GM12878 (cell line): ENCODE results near the gene ZSWIM7. TPM values are rescaled to one million over a fixed set of nuclear protein-coding genes. Genes with fewer than 3 reads are reported as not detected.
A peak's percentile ranks its signal among the peaks of the same experiment; 100 is the strongest.

Experiments used
- ATAC-seq: fragments of 200-7000 bp; cut with Tn5 transposase; 3 replicates; pipeline ENCODE4 v1.9.1; 2020; ENCODE audit warnings: mild to moderate bottlenecking, moderate library complexity
- BruUV-seq: library from RNA; stranded (reverse); fragments of 400-500 nt; replicated peaks from 2 replicates; lab custom pipeline; 2021; lab: Mats Ljungman, UMichigan
- CTCF ChIA-PET: fragments of 300-600 bp; sonication (Branson Sonifier 250); formaldehyde crosslinking; extraction: SDS; loops from one replicate; lab custom pipeline; 2021; ENCODE audit warnings: inconsistent platforms; lab: Yijun Ruan, JAX
- POLR2A ChIA-PET: fragments of 350-600 bp; formaldehyde crosslinking; extraction: SDS; loops from one replicate; lab custom pipeline; 2021; ENCODE audit warnings: inconsistent platforms; lab: Charles Lee
- RAD21 ChIA-PET: fragments of 300-600 bp; sonication (Branson Sonifier 250); formaldehyde crosslinking; loops from one replicate; lab custom pipeline; 2023; ENCODE audit warnings: antibody characterized with exemption; ENCODE audit not compliant: unreplicated experiment; lab: Charles Lee
- SMC1A ChIA-PET: fragments of 300-600 bp; sonication (Branson Sonifier 250); formaldehyde crosslinking; loops from one replicate; lab custom pipeline; 2023; ENCODE audit not compliant: unreplicated experiment, uncharacterized antibody; lab: Charles Lee
- DNase-seq: peaks from one replicate; pipeline ENCODE4 v3.0.0-alpha.2; 2011; ENCODE audit warnings: low read depth, low spot score
- FAIRE-seq: peaks from 3 replicates; lab custom pipeline; 2011; peaks lifted over from hg19 to GRCh38; lab: Jason Lieb, UNC
- H2AFZ ChIP-seq: 2 replicates; pipeline ENCODE4 v1.6.0; 2011; ENCODE audit warnings: low read depth, low read length, control low read depth; ENCODE audit not compliant: control insufficient read depth
- H3K27ac ChIP-seq: 2 replicates; pipeline ENCODE4 v1.5.1; 2011; ENCODE audit warnings: control low read depth; ENCODE audit not compliant: control insufficient read depth, insufficient read depth
- H3K27me3 ChIP-seq, 2 experiments: replicated peaks in 1 of 2; 2 replicates each; pipeline versions ENCODE4 v1.6.0 to v1.6.1; 2011; ENCODE audit warnings: low read length in 1 of 2; ENCODE audit not compliant: control insufficient read depth in 2 of 2, insufficient read depth in 2 of 2
- H3K36me3 ChIP-seq, 2 experiments: 2 replicates each; pipeline ENCODE4 v1.5.1; 2011; ENCODE audit warnings: low read length in 1 of 2; ENCODE audit not compliant: control insufficient read depth in 2 of 2, insufficient read depth in 2 of 2
- H3K4me1 ChIP-seq: 2 replicates; pipeline ENCODE4 v1.6.1; 2011; ENCODE audit warnings: mild to moderate bottlenecking, low read length, moderate library complexity, mixed read lengths; ENCODE audit not compliant: control insufficient read depth, insufficient read depth
- H3K4me2 ChIP-seq: 2 replicates; pipeline ENCODE4 v1.6.0; 2011; ENCODE audit warnings: control low read depth; ENCODE audit not compliant: control insufficient read depth, insufficient read depth
- H3K4me3 ChIP-seq: fragments of 200-600 bp; sonication (generic); 2 replicates; pipeline ENCODE4 v1.5.1; 2016
- H3K79me2 ChIP-seq: 2 replicates; pipeline ENCODE4 v1.6.0; 2011; ENCODE audit warnings: low read length; ENCODE audit not compliant: control insufficient read depth, insufficient read depth
- H3K9ac ChIP-seq: 2 replicates; pipeline ENCODE4 v1.8.0; 2011; ENCODE audit warnings: low read length, control low read depth, mixed read lengths; ENCODE audit not compliant: control insufficient read depth, insufficient read depth
- H3K9me3 ChIP-seq: replicated peaks from 3 replicates; pipeline ENCODE4 v1.5.1; 2011; ENCODE audit warnings: mild to moderate bottlenecking, low read length; ENCODE audit not compliant: control insufficient read depth, insufficient read depth
- H4K20me1 ChIP-seq: 2 replicates; pipeline ENCODE4 v1.6.0; 2011; ENCODE audit not compliant: control insufficient read depth, insufficient read depth
- BACH1 ChIP-seq: fragments of 450-650 bp; IDR thresholded peaks from 2 replicates; pipeline ENCODE4 v1.6.1; 2017; ENCODE audit warnings: mild to moderate bottlenecking, borderline replicate concordance
- CHD1 ChIP-seq: IDR thresholded peaks from 2 replicates; pipeline ENCODE4 v1.6.1; 2012; ENCODE audit warnings: low read depth, low read length, improper control_type of control experiment
- GATAD2B ChIP-seq: fragments of 450-650 bp; conservative IDR thresholded peaks from 2 replicates; pipeline ENCODE4 v1.6.1; 2017; ENCODE audit warnings: low read depth, mild to moderate bottlenecking, moderate library complexity
- MEF2A ChIP-seq: IDR thresholded peaks from 2 replicates; pipeline ENCODE4 v1.6.1; 2011; ENCODE audit warnings: low read depth, mild to moderate bottlenecking, low read length, moderate library complexity; ENCODE audit not compliant: insufficient read depth
- MTA2 ChIP-seq: fragments of 450-650 bp; IDR thresholded peaks from 2 replicates; pipeline ENCODE4 v1.6.1; 2016; ENCODE audit warnings: low read depth, mild to moderate bottlenecking, moderate library complexity
- RCOR1 ChIP-seq: conservative IDR thresholded peaks from 2 replicates; pipeline ENCODE4 v1.6.1; 2012; ENCODE audit warnings: low read depth, low read length, improper control_type of control experiment
- TAF1 ChIP-seq: IDR thresholded peaks from 2 replicates; pipeline ENCODE4 v1.6.1; 2011; ENCODE audit warnings: mild to moderate bottlenecking, low read depth, low read length, borderline replicate concordance
- TCF12 ChIP-seq: IDR thresholded peaks from 2 replicates; pipeline ENCODE4 v1.6.1; 2011; ENCODE audit warnings: low read depth, mild to moderate bottlenecking, low read length
- WGBS: methylation state at CpG from one replicate; pipeline ENCODE4 v1.1.6; 2016; ENCODE audit warnings: low lambda C conversion rate; ENCODE audit not compliant: insufficient replicate concordance, insufficient coverage; ENCODE audit errors: missing lambda C conversion rate; 5-methylcytosine and 5-hydroxymethylcytosine counted together
- in situ Hi-C: fragments of 300-500 bp; cut with MboI; formaldehyde crosslinking; loops from 9 replicates; pipeline ENCODE4 v1.14.3; 2018; ENCODE audit warnings: mixed read lengths
- intact Hi-C: fragments of 100-400 bp; cut with micrococcal nuclease; formaldehyde crosslinking; loops from one replicate; pipeline ENCODE4 v1.14.2; 2022; ENCODE audit not compliant: unreplicated experiment
- polyA plus RNA-seq, 11 experiments: library from polyadenylated mRNA; depleted of rRNA in 4 of 11; unstranded in 6 of 11; stranded (reverse) in 5 of 11; fragments of >200 nt; fragmentation: Nextera tagmentation in 4 of 11; fragmentation: Illumina TruSeq in 1 of 11; extraction: Ambion mirVana in 4 of 11; extraction: Trizol in 1 of 11; gene quantifications; 1 replicate in 1 of 11; 2 replicates in 10 of 11; pipeline versions ENCODE4 v1.2.1 to v1.2.3, GENCODE V29; 2011 to 2016; ENCODE audit warnings: inconsistent platforms in 2 of 11, missing spikeins in 2 of 11, low read depth in 1 of 11
- total RNA-seq, 4 experiments: library from RNA; depleted of rRNA in 3 of 4; stranded (reverse); fragments of >200 nt in 3 of 4; fragmentation: Illumina TruSeq in 1 of 4; extraction: Trizol in 1 of 4; gene quantifications; 2 replicates each; pipeline versions ENCODE4 v1.2.1 to v1.2.3, GENCODE V29; 2013 to 2021
- TF ChIP-seq, protein P1 (sequence below): fragments of 450-650 bp; IDR thresholded peaks from 2 replicates; pipeline ENCODE4 v1.6.1; 2018; ENCODE audit warnings: borderline replicate concordance, mild to moderate bottlenecking; ENCODE audit not compliant: partially characterized antibody
- TF ChIP-seq, protein P2 (sequence below): fragments of 450-650 bp; formaldehyde crosslinking; IDR thresholded peaks from 2 replicates; pipeline ENCODE4 v1.5.0; 2022; ENCODE audit warnings: mild to moderate bottlenecking, missing genetic modification characterization
- TF ChIP-seq, protein P3 (sequence below): fragments of 450-650 bp; IDR thresholded peaks from 2 replicates; pipeline ENCODE4 v1.6.1; 2016; ENCODE audit warnings: mild to moderate bottlenecking, moderate library complexity, borderline replicate concordance

The ZSWIM7 gene
- total and polyA plus RNA-seq, 10 of the 15 experiments (the other 5 are each of a cell fraction or from before 2014, with no cell fraction given) = 7.0 to 26.6 (median 9.9) TPM

DNA sequence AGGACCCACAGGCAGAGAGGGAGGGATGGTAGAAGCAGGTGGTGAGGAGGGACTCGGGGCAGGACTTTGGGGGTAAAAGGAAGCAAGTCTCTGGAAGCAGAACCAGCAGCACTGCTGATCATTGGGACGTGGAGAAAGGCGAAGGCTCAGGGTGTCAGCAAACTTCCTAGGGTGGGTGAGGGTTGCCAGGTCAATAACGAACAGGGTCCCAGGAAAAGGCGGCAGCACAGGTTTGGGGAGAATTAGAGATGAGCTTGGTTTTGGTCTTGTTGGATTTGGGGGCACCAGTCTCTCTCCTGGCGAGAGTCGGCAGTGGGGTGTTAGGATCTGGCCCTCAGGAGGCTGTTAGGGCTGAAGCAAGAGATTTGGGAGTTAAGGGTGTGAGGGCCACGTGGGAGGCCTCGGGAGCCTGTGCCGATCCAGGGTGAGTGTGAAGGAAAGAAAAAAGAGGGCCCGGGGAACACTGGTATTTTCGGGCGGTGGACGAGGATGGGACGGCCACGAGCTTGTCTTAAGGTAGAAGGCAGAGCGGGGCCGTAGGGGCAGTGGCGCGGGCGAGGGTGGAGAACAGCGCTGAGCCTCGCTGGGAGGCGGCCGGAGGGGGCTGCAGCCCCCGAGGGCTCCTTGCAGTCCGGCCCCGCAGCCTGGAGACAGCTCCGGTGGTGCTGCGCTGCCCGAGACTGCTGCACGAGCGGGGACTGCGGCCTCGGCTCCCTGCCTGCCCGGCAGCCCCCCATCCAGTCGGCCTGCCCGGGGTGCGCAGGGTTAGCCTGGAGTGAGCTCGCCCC, 55.3 kb downstream of the ZSWIM7 start:
- H3K4me2 ChIP-seq = peak overlapping the region; percentile 79; the same call in 1 of the 2 replicates

More for the DNA sequence above, 55.3 kb downstream of the ZSWIM7 start:
- Histone ChIP-seq H3K9ac (no peak overlapping the region), H3K36me3 (no peaks in the 10 kb centered on the region), H3K4me1 (no peaks in the 10 kb centered on the region), H2AFZ (peak overlapping the region; percentile 61), H3K79me2 (no peaks in the 10 kb centered on the region), H3K9me3 (peaks cover 2% of the 10 kb centered on the region; the same call in 2 of the 3 replicates), H3K4me3 (peak overlapping the region; percentile 32; the same call in 1 of the 2 replicates), H4K20me1 (no peaks in the 10 kb centered on the region), H3K27ac (no peak overlapping the region), H3K27me3 (peaks cover 7 to 17% of the 10 kb centered on the region in 2 experiments)
- FAIRE-seq = no peak
- TF ChIP-seq, protein P1, sequence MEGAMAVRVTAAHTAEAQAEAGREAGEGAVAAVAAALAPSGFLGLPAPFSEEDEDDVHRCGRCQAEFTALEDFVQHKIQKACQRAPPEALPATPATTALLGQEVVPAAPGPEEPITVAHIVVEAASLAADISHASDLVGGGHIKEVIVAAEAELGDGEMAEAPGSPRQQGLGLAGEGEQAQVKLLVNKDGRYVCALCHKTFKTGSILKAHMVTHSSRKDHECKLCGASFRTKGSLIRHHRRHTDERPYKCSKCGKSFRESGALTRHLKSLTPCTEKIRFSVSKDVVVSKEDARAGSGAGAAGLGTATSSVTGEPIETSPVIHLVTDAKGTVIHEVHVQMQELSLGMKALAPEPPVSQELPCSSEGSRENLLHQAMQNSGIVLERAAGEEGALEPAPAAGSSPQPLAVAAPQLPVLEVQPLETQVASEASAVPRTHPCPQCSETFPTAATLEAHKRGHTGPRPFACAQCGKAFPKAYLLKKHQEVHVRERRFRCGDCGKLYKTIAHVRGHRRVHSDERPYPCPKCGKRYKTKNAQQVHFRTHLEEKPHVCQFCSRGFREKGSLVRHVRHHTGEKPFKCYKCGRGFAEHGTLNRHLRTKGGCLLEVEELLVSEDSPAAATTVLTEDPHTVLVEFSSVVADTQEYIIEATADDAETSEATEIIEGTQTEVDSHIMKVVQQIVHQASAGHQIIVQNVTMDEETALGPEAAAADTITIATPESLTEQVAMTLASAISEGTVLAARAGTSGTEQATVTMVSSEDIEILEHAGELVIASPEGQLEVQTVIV = no peak
- no peak for TF ChIP-seq MEF2A
- no peak for TF ChIP-seq TCF12
- TF ChIP-seq, protein P2, sequence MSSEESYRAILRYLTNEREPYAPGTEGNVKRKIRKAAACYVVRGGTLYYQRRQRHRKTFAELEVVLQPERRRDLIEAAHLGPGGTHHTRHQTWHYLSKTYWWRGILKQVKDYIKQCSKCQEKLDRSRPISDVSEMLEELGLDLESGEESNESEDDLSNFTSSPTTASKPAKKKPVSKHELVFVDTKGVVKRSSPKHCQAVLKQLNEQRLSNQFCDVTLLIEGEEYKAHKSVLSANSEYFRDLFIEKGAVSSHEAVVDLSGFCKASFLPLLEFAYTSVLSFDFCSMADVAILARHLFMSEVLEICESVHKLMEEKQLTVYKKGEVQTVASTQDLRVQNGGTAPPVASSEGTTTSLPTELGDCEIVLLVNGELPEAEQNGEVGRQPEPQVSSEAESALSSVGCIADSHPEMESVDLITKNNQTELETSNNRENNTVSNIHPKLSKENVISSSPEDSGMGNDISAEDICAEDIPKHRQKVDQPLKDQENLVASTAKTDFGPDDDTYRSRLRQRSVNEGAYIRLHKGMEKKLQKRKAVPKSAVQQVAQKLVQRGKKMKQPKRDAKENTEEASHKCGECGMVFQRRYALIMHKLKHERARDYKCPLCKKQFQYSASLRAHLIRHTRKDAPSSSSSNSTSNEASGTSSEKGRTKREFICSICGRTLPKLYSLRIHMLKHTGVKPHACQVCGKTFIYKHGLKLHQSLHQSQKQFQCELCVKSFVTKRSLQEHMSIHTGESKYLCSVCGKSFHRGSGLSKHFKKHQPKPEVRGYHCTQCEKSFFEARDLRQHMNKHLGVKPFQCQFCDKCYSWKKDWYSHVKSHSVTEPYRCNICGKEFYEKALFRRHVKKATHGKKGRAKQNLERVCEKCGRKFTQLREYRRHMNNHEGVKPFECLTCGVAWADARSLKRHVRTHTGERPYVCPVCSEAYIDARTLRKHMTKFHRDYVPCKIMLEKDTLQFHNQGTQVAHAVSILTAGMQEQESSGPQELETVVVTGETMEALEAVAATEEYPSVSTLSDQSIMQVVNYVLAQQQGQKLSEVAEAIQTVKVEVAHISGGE (CRISPR knock-in tag) = no peak
- TF ChIP-seq, protein P3, sequence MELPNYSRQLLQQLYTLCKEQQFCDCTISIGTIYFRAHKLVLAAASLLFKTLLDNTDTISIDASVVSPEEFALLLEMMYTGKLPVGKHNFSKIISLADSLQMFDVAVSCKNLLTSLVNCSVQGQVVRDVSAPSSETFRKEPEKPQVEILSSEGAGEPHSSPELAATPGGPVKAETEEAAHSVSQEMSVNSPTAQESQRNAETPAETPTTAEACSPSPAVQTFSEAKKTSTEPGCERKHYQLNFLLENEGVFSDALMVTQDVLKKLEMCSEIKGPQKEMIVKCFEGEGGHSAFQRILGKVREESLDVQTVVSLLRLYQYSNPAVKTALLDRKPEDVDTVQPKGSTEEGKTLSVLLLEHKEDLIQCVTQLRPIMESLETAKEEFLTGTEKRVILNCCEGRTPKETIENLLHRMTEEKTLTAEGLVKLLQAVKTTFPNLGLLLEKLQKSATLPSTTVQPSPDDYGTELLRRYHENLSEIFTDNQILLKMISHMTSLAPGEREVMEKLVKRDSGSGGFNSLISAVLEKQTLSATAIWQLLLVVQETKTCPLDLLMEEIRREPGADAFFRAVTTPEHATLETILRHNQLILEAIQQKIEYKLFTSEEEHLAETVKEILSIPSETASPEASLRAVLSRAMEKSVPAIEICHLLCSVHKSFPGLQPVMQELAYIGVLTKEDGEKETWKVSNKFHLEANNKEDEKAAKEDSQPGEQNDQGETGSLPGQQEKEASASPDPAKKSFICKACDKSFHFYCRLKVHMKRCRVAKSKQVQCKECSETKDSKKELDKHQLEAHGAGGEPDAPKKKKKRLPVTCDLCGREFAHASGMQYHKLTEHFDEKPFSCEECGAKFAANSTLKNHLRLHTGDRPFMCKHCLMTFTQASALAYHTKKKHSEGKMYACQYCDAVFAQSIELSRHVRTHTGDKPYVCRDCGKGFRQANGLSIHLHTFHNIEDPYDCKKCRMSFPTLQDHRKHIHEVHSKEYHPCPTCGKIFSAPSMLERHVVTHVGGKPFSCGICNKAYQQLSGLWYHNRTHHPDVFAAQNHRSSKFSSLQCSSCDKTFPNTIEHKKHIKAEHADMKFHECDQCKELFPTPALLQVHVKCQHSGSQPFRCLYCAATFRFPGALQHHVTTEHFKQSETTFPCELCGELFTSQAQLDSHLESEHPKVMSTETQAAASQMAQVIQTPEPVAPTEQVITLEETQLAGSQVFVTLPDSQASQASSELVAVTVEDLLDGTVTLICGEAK = no peak
- no peak for TF ChIP-seq CHD1
- no peak for TF ChIP-seq MTA2
- no peak for TF ChIP-seq BACH1
- TF ChIP-seq TAF1 = no peak
- no peak for TF ChIP-seq GATAD2B
- TF ChIP-seq RCOR1 = no peak
- intact Hi-C loops (no loop called here), in situ Hi-C loops (no loop called here)
- RAD21 ChIA-PET = interaction anchor here (0.5 to 1.4 kb wide), 3 partner anchors 15 to 55 kb away, joined by 3 to 4 read pairs (median 3); partner anchors contain the start of gene ZSWIM7
- SMC1A ChIA-PET = interaction anchor here (1.1 to 1.5 kb wide), 2 partner anchors 13 to 54 kb away, joined by 3 to 5 read pairs; no protein-coding TSS in a partner anchor
- POLR2A ChIA-PET = no interaction called here
- no TSS peak for BruUV-seq
- 27% methylated on average over 33 of the region's 40 CpGs for WGBS
- CTCF ChIA-PET = interaction anchor here (0.9 to 2.4 kb wide), 2 partner anchors 32 to 55 kb away, joined by 3 to 10 read pairs; partner anchors contain the start of genes TTC19 and ZSWIM7
- ATAC-seq = no peak; the same call in 2 of the 3 replicates
- no peak for DNase-seq
